Upper lobe of right lung (tissue), 1 donor: ENCODE data around the gene TMPRSS13. TPM values are rescaled to one million over a fixed set of nuclear protein-coding genes. Genes with fewer than 3 reads are reported as not detected.

Experiments
- ATAC-seq: fragments of 200-7000 bp; cut with Tn5 transposase; one replicate; pipeline ENCODE4 v1.9.1; 2020; ENCODE audit warnings: mild to moderate bottlenecking, moderate library complexity
- DNase-seq: peaks from one replicate; pipeline ENCODE4 v3.0.0-alpha.2; 2020
- H3K27ac ChIP-seq: fragments of 200-600 bp; one replicate; pipeline ENCODE4 v1.8.0; 2022
- H3K27me3 ChIP-seq: fragments of 200-600 bp; one replicate; pipeline ENCODE4 v1.8.0; 2022; ENCODE audit warnings: mild to moderate bottlenecking
- H3K36me3 ChIP-seq: fragments of 200-600 bp; one replicate; pipeline ENCODE4 v1.8.0; 2022
- H3K4me1 ChIP-seq: fragments of 200-600 bp; one replicate; pipeline ENCODE4 v1.8.0; 2022
- H3K4me3 ChIP-seq: fragments of 200-600 bp; one replicate; pipeline ENCODE4 v1.8.0; 2022; ENCODE audit warnings: mild to moderate bottlenecking
- H3K9me3 ChIP-seq: fragments of 200-600 bp; one replicate; pipeline ENCODE4 v1.8.0; 2022
- intact Hi-C: fragments of 100-400 bp; cut with DNase I; formaldehyde crosslinking; loops from one replicate; pipeline ENCODE4 v1.11.0; 2022
- total RNA-seq: library from RNA; stranded (reverse); fragmentation: NEBNext Ultra II Directional; extraction: Animal tissue kit (Norgen Biotek cat#: 25700); gene quantifications from one replicate; pipeline ENCODE4 v1.2.1, GENCODE V29; 2021
- TF ChIP-seq, protein P1 (sequence below): fragments of 200-600 bp; IDR thresholded peaks from one replicate; pipeline ENCODE4 v1.8.0; 2022; ENCODE audit warnings: antibody characterized with exemption
- donor health status: DM: no; HTN: yes; CAD: no; lungs with severe emphysema.

TMPRSS13 gene
- total RNA-seq, 1 donor from 2014 or later: 9.9 TPM

DNA sequence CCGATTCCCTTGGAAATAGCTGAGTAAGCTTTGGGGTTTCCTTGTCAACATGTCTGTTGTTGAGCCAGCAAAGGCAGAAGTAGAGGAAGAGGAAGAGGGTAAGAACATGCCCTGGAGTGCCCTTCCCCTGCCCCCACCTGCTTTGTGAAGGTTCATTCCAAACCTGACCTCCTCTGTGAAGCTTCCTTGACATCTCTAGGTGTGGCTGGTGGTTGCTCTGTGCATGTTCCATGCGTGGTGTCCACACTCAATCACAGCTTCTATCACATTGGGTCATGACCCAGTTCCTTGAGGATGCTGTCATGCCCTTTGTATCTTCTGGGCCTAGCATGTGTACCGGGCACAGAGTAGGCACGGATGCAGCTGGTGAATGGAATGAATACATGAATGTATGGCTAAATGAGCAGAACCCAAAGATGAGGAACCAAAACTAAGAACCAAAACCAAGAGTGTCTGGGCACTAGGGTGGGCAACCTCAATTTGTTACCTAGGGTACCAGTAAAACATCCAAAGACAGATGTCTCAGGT, 29.0 kb downstream of the TMPRSS13 start:
- ATAC-seq (peak; percentile 43), DNase-seq (no peak)
- TF ChIP-seq, protein P1, sequence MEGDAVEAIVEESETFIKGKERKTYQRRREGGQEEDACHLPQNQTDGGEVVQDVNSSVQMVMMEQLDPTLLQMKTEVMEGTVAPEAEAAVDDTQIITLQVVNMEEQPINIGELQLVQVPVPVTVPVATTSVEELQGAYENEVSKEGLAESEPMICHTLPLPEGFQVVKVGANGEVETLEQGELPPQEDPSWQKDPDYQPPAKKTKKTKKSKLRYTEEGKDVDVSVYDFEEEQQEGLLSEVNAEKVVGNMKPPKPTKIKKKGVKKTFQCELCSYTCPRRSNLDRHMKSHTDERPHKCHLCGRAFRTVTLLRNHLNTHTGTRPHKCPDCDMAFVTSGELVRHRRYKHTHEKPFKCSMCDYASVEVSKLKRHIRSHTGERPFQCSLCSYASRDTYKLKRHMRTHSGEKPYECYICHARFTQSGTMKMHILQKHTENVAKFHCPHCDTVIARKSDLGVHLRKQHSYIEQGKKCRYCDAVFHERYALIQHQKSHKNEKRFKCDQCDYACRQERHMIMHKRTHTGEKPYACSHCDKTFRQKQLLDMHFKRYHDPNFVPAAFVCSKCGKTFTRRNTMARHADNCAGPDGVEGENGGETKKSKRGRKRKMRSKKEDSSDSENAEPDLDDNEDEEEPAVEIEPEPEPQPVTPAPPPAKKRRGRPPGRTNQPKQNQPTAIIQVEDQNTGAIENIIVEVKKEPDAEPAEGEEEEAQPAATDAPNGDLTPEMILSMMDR: no peak
- intact Hi-C loops: no loop called here
- no peak overlapping the region for H3K4me3 ChIP-seq
- H3K36me3 ChIP-seq: no peaks in the 10 kb centered on the region
- H3K4me1 ChIP-seq: no peaks in the 10 kb centered on the region
- H3K9me3 ChIP-seq: no peaks in the 10 kb centered on the region
- H3K27me3 ChIP-seq: peaks cover 1% of the 10 kb centered on the region
- H3K27ac ChIP-seq: no peak overlapping the region

GRCh38 chr11:117898059-117898458, 31.1 kb downstream of the TMPRSS13 start:
- Histone ChIP-seq H3K4me1 (no peaks in the 10 kb centered on the region), H3K27me3 (peaks cover 9% of the 10 kb centered on the region), H3K4me3 (no peak overlapping the region), H3K27ac (no peak overlapping the region), H3K9me3 (no peaks in the 10 kb centered on the region), H3K36me3 (no peaks in the 10 kb centered on the region)
- TF ChIP-seq, protein P1: no peak
- intact Hi-C loops: no loop called here
- ATAC-seq: peak; percentile 19
- no peak for DNase-seq

GRCh38 chr11:117892651-117893050, 36.6 kb downstream of the TMPRSS13 start:
- H3K36me3 ChIP-seq: no peaks in the 10 kb centered on the region
- H3K9me3 ChIP-seq: no peaks in the 10 kb centered on the region
- DNase-seq: no peak
- no peaks in the 10 kb centered on the region for H3K4me1 ChIP-seq
- no peak overlapping the region for H3K4me3 ChIP-seq
- no peak overlapping the region for H3K27ac ChIP-seq
- peaks cover 9% of the 10 kb centered on the region for H3K27me3 ChIP-seq
- TF ChIP-seq, protein P1: no peak
- ATAC-seq: no peak
- intact Hi-C loops: no loop called here

DNA sequence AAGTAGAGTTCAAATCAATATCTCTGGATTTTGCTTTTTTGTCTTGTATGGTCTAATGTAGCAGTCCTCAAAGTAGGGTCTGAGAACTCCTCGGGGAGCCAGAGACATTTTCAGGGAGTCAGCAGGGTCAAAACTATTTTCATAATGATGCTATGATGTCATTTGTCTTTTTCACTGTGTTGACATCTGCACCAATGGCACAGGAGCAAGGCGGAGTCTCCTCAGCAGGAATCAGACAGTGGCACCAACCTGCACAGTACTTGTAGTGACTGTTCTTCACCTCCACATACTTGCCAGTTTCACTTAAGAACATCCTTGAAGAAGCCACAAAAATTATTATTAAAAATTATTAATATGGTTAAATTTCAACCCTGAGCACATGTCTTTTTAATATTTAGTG, 37.8 kb downstream of the TMPRSS13 start:
- ATAC-seq (no peak), DNase-seq (no peak)
- Histone ChIP-seq H3K9me3 (no peaks in the 10 kb centered on the region), H3K4me1 (peaks cover 2% of the 10 kb centered on the region), H3K36me3 (no peaks in the 10 kb centered on the region), H3K27me3 (peaks cover 9% of the 10 kb centered on the region), H3K27ac (no peak overlapping the region), H3K4me3 (no peak overlapping the region)
- TF ChIP-seq, protein P1: no peak
- intact Hi-C loops: no loop called here

DNA sequence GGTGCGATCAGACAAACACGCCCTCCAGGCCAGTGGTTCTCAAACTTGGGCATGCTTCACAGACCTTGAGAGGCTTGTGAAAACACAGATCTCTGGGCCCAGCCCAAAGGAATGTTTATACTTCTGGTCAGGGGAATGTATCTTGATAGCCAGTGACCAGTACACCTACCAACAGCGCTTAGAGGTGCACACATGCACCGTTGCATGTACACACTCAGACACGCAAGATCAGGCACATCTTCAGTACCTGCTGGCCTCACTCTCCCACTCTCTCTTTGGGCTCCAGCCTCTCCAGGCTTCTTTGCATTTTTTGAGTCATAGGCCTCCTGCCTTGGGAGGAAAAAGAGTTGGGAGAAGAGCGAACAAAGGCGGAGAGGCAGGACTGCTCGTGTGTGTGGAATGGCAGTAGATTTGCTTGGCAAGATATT, 41.0 kb downstream of the TMPRSS13 start:
- peak; percentile 81 for ATAC-seq
- Histone ChIP-seq H3K9me3 (no peaks in the 10 kb centered on the region), H3K4me3 (no peak overlapping the region), H3K27ac (no peak overlapping the region), H3K4me1 (peaks cover 6% of the 10 kb centered on the region), H3K36me3 (no peaks in the 10 kb centered on the region), H3K27me3 (no peaks in the 10 kb centered on the region)
- no peak for DNase-seq
- TF ChIP-seq, protein P1: no peak
- intact Hi-C loops: no loop called here
